Common myeloid progenitor, CD34-positive (primary cell): ENCODE data around the gene TENM4.
A peak's percentile ranks its signal among the peaks of the same experiment; 100 is the strongest.

ENCODE experiments used
- CTCF ChIA-PET: fragments of 350-600 bp; sonication (Branson Sonifier 250); formaldehyde crosslinking; loops from one replicate; lab custom pipeline; 2021; ENCODE audit warnings: antibody characterized with exemption; lab: Charles Lee
- POLR2A ChIA-PET: fragments of 350-600 bp; sonication (Branson Sonifier 250); formaldehyde crosslinking; loops from one replicate; lab custom pipeline; 2021; ENCODE audit warnings: antibody characterized with exemption; lab: Charles Lee
- DNase-seq, 3 donors: peaks; one replicate each; pipeline versions ENCODE4 v3.0.0 to v3.0.0-alpha.2; 2013
- H3K27ac ChIP-seq, 2 experiments: 1 replicate in 1 of 2; 2 replicates in 1 of 2; pipeline ENCODE4 v1.7.0; 2013; ENCODE audit warnings: inconsistent platforms in 2 of 2, low read length in 2 of 2, mild to moderate bottlenecking in 2 of 2, low read depth in 1 of 2, moderate library complexity in 1 of 2; ENCODE audit not compliant: severe bottlenecking in 2 of 2, insufficient read depth in 1 of 2, poor library complexity in 1 of 2
- H3K27me3 ChIP-seq, 5 experiments: replicated peaks in 2 of 5; 1 replicate in 3 of 5; 2 replicates in 2 of 5; pipeline versions ENCODE4 v1.6.1 to v1.7.0; 2013; ENCODE audit warnings: low read length in 4 of 5, mild to moderate bottlenecking in 2 of 5, moderate library complexity in 2 of 5, inconsistent platforms in 1 of 5; ENCODE audit not compliant: insufficient read depth in 5 of 5, control insufficient read depth in 4 of 5
- H3K36me3 ChIP-seq, 4 experiments: 1 replicate in 2 of 4; 2 replicates in 2 of 4; pipeline versions ENCODE4 v1.6.1 to v1.7.0; 2013; ENCODE audit warnings: low read length in 3 of 4, control low read depth in 1 of 4, mild to moderate bottlenecking in 1 of 4; ENCODE audit not compliant: control insufficient read depth in 4 of 4, insufficient read depth in 4 of 4
- H3K4me1 ChIP-seq, 4 experiments: 1 replicate in 3 of 4; 2 replicates in 1 of 4; pipeline versions ENCODE4 v1.6.1 to v1.7.1; 2013; ENCODE audit warnings: low read length in 3 of 4, mild to moderate bottlenecking in 3 of 4, control low read depth in 1 of 4, inconsistent platforms in 1 of 4, moderate library complexity in 1 of 4; ENCODE audit not compliant: control insufficient read depth in 4 of 4, insufficient read depth in 4 of 4; ENCODE audit errors: control extremely low read depth in 1 of 4
- H3K4me3 ChIP-seq, 7 experiments: 1 replicate in 4 of 7; 2 replicates in 3 of 7; pipeline versions ENCODE4 v1.5.1 to v1.7.0; 2013; ENCODE audit warnings: mild to moderate bottlenecking in 7 of 7, low read length in 6 of 7, moderate library complexity in 6 of 7, inconsistent platforms in 2 of 7, low read depth in 2 of 7, control low read depth in 1 of 7; ENCODE audit not compliant: insufficient read depth in 4 of 7, control insufficient read depth in 1 of 7; ENCODE audit errors: extremely low read depth in 1 of 7
- H3K9me3 ChIP-seq, 5 experiments: 1 replicate in 4 of 5; 2 replicates in 1 of 5; pipeline versions ENCODE4 v1.6.1 to v1.7.1; 2013; ENCODE audit warnings: low read length in 4 of 5, mild to moderate bottlenecking in 2 of 5, inconsistent platforms in 1 of 5, low read depth in 1 of 5, moderate library complexity in 1 of 5; ENCODE audit not compliant: control insufficient read depth in 4 of 5, insufficient read depth in 2 of 5; ENCODE audit errors: control extremely low read depth in 1 of 5
- WGBS: methylation state at CpG from one replicate; pipeline ENCODE4 v1.1.5; 2013; ENCODE audit not compliant: insufficient coverage; 5-methylcytosine and 5-hydroxymethylcytosine counted together

TENM4 gene

DNA sequence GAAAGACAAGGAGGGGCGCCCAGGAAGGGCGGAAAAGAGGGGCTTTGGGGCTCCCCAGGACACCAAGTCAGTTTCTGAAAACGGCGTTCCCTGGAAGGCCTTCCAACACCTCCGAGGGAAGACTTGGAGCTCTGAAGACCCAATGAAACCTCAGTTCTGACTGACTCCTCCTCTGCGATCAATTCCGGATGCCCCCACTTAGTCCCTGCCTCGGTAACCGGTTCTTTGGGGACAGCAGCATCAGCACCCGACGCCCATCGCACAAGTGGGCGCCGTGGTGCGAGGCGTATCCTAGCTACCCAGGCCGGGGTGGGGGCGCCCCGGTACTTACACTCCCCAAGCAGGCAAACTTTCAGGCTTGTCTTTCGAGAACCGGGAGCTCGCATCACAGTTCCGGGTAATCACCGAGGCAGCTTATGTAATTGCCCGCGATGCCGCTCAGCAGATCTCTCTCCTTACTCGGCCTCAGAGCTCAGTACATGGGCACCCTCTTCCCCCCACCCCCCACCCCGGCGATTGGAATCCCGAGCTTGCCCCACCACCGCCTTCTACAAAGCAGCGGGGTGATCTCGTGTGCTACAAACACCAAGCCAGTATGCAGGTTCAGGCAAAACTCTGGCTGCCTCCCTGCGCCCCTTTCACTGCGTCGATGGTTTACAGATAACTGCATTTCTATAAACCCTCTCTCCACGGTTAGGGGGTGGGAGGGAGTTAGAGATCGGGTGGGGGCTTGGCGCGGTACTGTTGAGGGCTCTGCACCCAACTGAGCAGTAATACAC lies 2.0 kb downstream of the TENM4 start:
- CTCF ChIA-PET, result interaction anchor here (1.1 to 1.7 kb wide), 2 partner anchors 35 to 38 kb away, joined by 3 to 5 read pairs; no protein-coding TSS in a partner anchor
- DNase-seq, result peak in 2 of 3 donors; percentile 39 to 40
- Histone ChIP-seq H3K36me3 (no peaks in the 10 kb centered on the region), H3K9me3 (peaks cover 0 to 2% (median 0%) of the 10 kb centered on the region in 5 experiments), H3K4me1 (peaks cover 0 to 45% (median 13%) of the 10 kb centered on the region in 4 experiments), H3K27me3 (peaks cover 11 to 100% (median 45%) of the 10 kb centered on the region in 5 experiments), H3K27ac (no peak overlapping the region), H3K4me3 (peak overlapping the region in 2 of 7 experiments; percentile 11 to 43)
- POLR2A ChIA-PET, result no interaction called here
- 3% methylated on average over 26 of the region's 41 CpGs for WGBS

DNA sequence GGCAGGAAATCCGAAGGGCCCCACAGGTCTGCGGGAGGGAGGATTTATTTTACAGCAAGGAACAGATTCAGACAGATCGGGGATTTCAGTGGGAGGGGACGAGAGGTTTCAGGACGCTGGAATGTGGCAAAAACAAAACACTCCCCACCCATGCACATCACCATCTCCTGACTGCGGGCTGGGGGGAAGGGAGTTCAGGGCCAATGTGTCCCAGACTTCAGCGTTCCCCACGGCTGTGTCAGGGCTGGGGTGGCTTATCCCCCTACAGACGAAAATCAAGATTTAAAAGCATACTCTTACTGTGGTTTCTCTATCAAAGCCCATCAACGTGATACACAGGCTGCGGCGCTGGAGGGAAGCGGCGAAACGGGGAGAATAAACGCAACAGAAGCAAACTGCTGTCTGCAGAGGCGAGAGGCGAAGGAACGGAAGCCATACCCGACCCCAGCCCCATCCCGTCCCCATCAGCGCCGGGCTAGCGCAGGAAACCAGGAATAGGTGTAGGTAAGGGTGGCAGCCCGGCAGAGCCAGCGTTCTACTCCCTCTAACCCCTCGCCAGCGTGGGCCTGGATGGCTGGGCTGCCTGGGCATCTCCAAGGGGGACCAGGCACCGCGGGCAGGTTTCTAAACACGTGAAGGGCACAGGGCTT lies 2.7 kb downstream of the TENM4 start:
- H3K27ac ChIP-seq, result no peak overlapping the region
- WGBS, result 3% methylated on average over 21 of the region's 31 CpGs
- DNase-seq, result peak in 2 of 3 donors; percentile 15 to 21
- peaks cover 0 to 45% (median 13%) of the 10 kb centered on the region in 4 experiments for H3K4me1 ChIP-seq
- peaks cover 0 to 1% (median 0%) of the 10 kb centered on the region in 5 experiments for H3K9me3 ChIP-seq
- H3K27me3 ChIP-seq, result peaks cover 11 to 100% (median 45%) of the 10 kb centered on the region in 5 experiments
- peak overlapping the region in 3 of 7 experiments; percentile 8 to 38 (median 19) for H3K4me3 ChIP-seq
- CTCF ChIA-PET, result interaction anchor here (1.1 to 1.7 kb wide), 2 partner anchors 34 to 37 kb away, joined by 3 to 5 read pairs; no protein-coding TSS in a partner anchor
- POLR2A ChIA-PET, result no interaction called here
- H3K36me3 ChIP-seq, result no peaks in the 10 kb centered on the region

DNA sequence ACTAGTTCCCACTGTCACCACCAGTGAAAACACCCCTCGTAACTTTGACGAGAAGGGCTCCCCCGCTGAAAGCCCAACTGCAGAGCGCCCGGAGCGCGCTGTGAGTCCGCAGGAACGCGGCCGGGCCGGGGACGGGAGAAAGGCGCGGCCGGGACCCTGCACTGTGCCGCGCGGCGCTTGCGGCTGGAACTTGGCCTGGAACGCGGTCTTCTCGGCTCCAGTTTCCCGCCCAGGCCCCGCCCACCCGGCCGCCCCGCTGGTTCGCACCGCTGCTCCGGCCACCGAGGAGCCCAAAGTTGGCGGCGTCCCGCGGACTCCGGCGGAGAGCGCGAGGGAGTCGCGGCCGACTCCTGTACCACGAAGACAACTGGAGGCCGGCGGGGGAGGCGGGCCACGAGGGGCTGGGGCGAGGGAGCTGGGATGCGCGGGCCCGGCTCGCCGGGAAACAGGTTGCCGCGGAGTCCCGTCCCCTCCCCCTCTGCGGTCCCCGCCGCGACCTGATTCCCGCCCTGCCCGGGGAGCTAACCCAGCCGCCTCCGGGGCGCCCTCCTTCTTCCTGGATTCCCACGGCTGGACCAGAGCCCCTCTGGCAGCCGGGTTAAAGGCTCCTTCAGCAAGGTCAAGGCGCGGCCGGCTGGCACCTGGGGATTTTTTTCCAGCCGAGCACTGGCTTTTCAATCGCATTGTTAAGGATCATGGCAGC lies 3.4 kb downstream of the TENM4 start:
- H3K27me3 ChIP-seq, result peaks cover 13 to 98% (median 46%) of the 10 kb centered on the region in 5 experiments
- peak overlapping the region in 2 of 7 experiments; percentile 19 to 38 for H3K4me3 ChIP-seq

DNA sequence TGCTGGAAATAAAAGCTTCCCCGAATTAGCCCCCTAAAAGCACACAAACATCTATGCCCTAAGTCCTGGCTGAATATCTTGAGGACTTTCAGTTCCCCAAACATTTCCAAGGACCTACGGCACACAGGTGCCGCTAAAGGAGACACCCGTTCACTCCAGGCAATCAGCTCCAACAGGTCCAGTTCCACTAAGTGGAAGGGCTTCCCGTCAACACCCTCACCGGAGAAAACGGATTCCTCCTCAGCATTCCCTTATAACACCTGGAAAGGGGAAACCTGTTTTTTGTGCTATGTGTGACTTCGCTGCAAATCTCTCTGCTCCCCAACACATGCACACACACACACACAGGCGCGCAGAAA lies 3.9 kb downstream of the TENM4 start:
- peak overlapping the region in 2 of 7 experiments; percentile 19 to 38 for H3K4me3 ChIP-seq
- H3K27me3 ChIP-seq, result peaks cover 13 to 98% (median 47%) of the 10 kb centered on the region in 5 experiments
- ChIA-PET POLR2A (no interaction called here), CTCF (no interaction called here)
- H3K27ac ChIP-seq, result no peak overlapping the region
- no peak for DNase-seq
- peaks cover 0 to 1% (median 0%) of the 10 kb centered on the region in 5 experiments for H3K9me3 ChIP-seq
- no peaks in the 10 kb centered on the region for H3K36me3 ChIP-seq
- whole genome bisulfite sequencing, result 25% methylated on average over 5 of the region's 10 CpGs
- H3K4me1 ChIP-seq, result peaks cover 0 to 45% (median 13%) of the 10 kb centered on the region in 4 experiments

More for the DNA sequence above, 3.4 kb downstream of the TENM4 start:
- ChIA-PET CTCF (no interaction called here), POLR2A (no interaction called here)
- no peaks in the 10 kb centered on the region for H3K36me3 ChIP-seq
- H3K4me1 ChIP-seq, result peaks cover 0 to 45% (median 13%) of the 10 kb centered on the region in 4 experiments
- peak in 2 of 3 donors; percentile 39 to 41 for DNase-seq
- WGBS, result under 1% methylated on average over 38 of the region's 74 CpGs
- H3K27ac ChIP-seq, result no peak overlapping the region
- peaks cover 0 to 1% (median 0%) of the 10 kb centered on the region in 5 experiments for H3K9me3 ChIP-seq

DNA sequence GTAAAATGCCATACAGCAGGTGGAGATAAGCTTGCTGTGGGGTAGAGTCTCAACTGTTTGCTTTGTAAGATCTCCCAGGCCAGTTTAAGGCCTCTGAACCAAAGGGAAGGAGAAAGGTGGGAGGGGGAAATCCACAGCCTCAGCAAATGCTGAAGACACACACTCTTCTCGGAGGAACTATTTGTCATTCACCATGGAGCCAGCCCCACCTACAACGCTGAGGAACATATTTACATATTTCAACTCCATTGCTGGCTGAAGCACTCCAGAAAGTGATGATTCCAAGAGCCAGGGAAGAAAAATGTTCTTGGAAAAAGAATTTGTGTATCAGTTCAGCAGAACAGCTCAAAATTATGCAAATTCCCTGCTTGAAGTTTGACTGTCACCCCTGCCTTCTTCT lies 6.5 kb downstream of the TENM4 start:
- H3K27me3 ChIP-seq, result peaks cover 13 to 85% (median 41%) of the 10 kb centered on the region in 5 experiments
- H3K9me3 ChIP-seq, result peaks cover 0 to 1% (median 0%) of the 10 kb centered on the region in 5 experiments
- ChIA-PET POLR2A (no interaction called here), CTCF (no interaction called here)
- no peak overlapping the region for H3K4me3 ChIP-seq
- WGBS, result 60% methylated on average over 2 of the region's 2 CpGs
- no peaks in the 10 kb centered on the region for H3K36me3 ChIP-seq
- no peak for DNase-seq
- H3K27ac ChIP-seq, result no peak overlapping the region
- peaks cover 0 to 25% (median 4%) of the 10 kb centered on the region in 4 experiments for H3K4me1 ChIP-seq

DNA sequence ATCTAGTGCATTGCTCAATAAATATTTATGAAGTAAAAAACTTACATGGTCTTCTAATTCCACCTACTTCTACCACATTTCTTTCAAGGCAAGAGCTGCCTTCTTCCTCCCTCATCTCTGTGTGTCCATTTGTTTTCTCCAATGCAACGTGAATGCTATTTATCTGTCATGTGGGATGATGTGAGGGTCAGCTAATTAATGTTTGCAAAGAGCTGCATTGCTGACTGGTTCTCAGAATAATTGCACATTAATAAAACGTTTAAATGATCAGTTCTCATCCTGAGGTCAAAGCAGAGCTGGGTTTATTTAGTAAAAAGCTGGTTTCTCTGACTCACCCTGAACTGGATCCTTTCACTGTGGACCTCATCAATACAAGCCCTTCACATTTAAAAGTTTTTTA lies 8.7 kb downstream of the TENM4 start:
- DNase-seq, result no peak
- ChIA-PET POLR2A (no interaction called here), CTCF (no interaction called here)
- WGBS, result 38% methylated on average over 1 of the region's 2 CpGs
- Histone ChIP-seq H3K27me3 (peaks cover 13 to 70% (median 32%) of the 10 kb centered on the region in 5 experiments), H3K27ac (no peak overlapping the region), H3K4me3 (no peak overlapping the region), H3K9me3 (peaks cover 0 to 1% (median 0%) of the 10 kb centered on the region in 5 experiments), H3K4me1 (peaks cover 0 to 5% (median 2%) of the 10 kb centered on the region in 4 experiments), H3K36me3 (no peaks in the 10 kb centered on the region)
